ENCODE data around the gene GNAL. TPM values are rescaled to one million over a fixed set of nuclear protein-coding genes. Genes with fewer than 3 reads are reported as not detected.

Gene GNAL
- total RNA-seq, 1 experiment from 2014 or later = 4.6 TPM

GRCh38 chr18:11676867-11677266, 12.2 kb upstream of the GNAL start:
- ATAC-seq = peak; percentile 50
- Histone ChIP-seq H3K9me3 (ENCODE audit: control insufficient read depth in 1 of 2, insufficient read depth in 1 of 2, low read depth in 1 of 2, low read length in 2 of 2) (no peaks in the 10 kb centered on the region), H3K4me2 (ENCODE audit: low read length) (no peak overlapping the region; the same call in 1 of the 2 replicates), H2AFZ (ENCODE audit: low read depth, low read length, poor library complexity, severe bottlenecking) (no peak overlapping the region), H4K20me1 (ENCODE audit: insufficient read depth) (no peaks in the 10 kb centered on the region), H3K36me3 (ENCODE audit: control insufficient read depth in 1 of 2, insufficient read depth in 2 of 2, low read length in 2 of 2) (no peaks in the 10 kb centered on the region), H3K79me2 (ENCODE audit: insufficient read depth, low read length) (no peaks in the 10 kb centered on the region), H3K27ac (ENCODE audit: low read depth, low read length) (no peak overlapping the region), H3K4me3 (replicated peaks in 1 of 2; ENCODE audit: low read depth in 1 of 2, low read length in 2 of 2) (no peak overlapping the region), H3K9me2 (ENCODE audit: insufficient read depth) (no peaks in the 10 kb centered on the region), H3K4me1 (ENCODE audit: control insufficient read depth in 1 of 2, insufficient read depth in 2 of 2, low read length in 2 of 2) (peaks cover 0 to 5% of the 10 kb centered on the region in 2 experiments; a peak in 1 of 4 replicates), H3K27me3 (ENCODE audit: insufficient read depth, low read length) (no peaks in the 10 kb centered on the region; the same call in 1 of the 2 replicates), H3K9ac (ENCODE audit: low read length) (no peak overlapping the region)
- RAD21 ChIA-PET (ENCODE audit: low non-redundant PET in 1 of 2, low total read pairs in 2 of 2, uncharacterized antibody in 2 of 2, unreplicated experiment in 2 of 2) = no interaction called here
- DNase-seq (ENCODE audit: low read depth, low spot score) = no peak
- TF ChIP-seq CBX3 (IDR thresholded peaks at IDR 0.05; ENCODE audit: low read depth) (no peak), MAX (IDR thresholded peaks at IDR 0.05) (peak; percentile 48; the same call in 1 of the 2 replicates), CEBPB (IDR thresholded peaks at IDR 0.05; ENCODE audit: low read depth) (no peak), CTCF (IDR thresholded peaks at IDR 0.05 in 2 of 3, conservative IDR thresholded peaks at IDR 0.05 in 1 of 3; ENCODE audit: borderline replicate concordance in 1 of 3, insufficient read depth in 1 of 3, low read depth in 2 of 3, low read length in 2 of 3) (no peak), ATF3 (IDR thresholded peaks at IDR 0.05) (no peak), EZH2phosphoT487 (IDR thresholded peaks at IDR 0.05; ENCODE audit: borderline replicate concordance) (no peak), FOSL1 (IDR thresholded peaks at IDR 0.05; ENCODE audit: low read depth) (peak; percentile 23; the same call in 1 of the 2 replicates)
- BruUV-seq (replicated peaks) = no TSS peak
- POLR2A ChIA-PET = no interaction called here
- intact Hi-C loops (cut with micrococcal nuclease) = no loop called here
- CTCF ChIA-PET = interaction anchor here (0.7 to 1.3 kb wide), 2 partner anchors 21 to 22 kb away, joined by 3 to 5 read pairs; no protein-coding TSS in a partner anchor

- H4K20me1 ChIP-seq (ENCODE audit: insufficient read depth) = no peaks in the 10 kb centered on the region
- H3K9me3 ChIP-seq (ENCODE audit: control insufficient read depth in 1 of 2, insufficient read depth in 1 of 2, low read depth in 1 of 2, low read length in 2 of 2) = no peaks in the 10 kb centered on the region
- TF ChIP-seq EZH2 (IDR thresholded peaks at IDR 0.05) = no peak
- TF ChIP-seq EGR1 (IDR thresholded peaks at IDR 0.05; ENCODE audit: low read depth) = no peak
- no peak for TF ChIP-seq ELF1 (IDR thresholded peaks at IDR 0.05; ENCODE audit: borderline replicate concordance, low read depth)
- H3K9me2 ChIP-seq (ENCODE audit: insufficient read depth) = no peaks in the 10 kb centered on the region
- no peak for DNase-seq (ENCODE audit: low read depth, low spot score)
- H3K79me2 ChIP-seq (ENCODE audit: insufficient read depth, low read length) = no peaks in the 10 kb centered on the region
- no peak overlapping the region for H3K9ac ChIP-seq (ENCODE audit: low read length)
- no peaks in the 10 kb centered on the region for H3K36me3 ChIP-seq (ENCODE audit: control insufficient read depth in 1 of 2, insufficient read depth in 2 of 2, low read length in 2 of 2)
- no peak overlapping the region for H2AFZ ChIP-seq (ENCODE audit: low read depth, low read length, poor library complexity, severe bottlenecking)
- H3K27me3 ChIP-seq (ENCODE audit: insufficient read depth, low read length) = no peaks in the 10 kb centered on the region; the same call in 1 of the 2 replicates
- ChIA-PET RAD21 (ENCODE audit: low non-redundant PET in 1 of 2, low total read pairs in 2 of 2, uncharacterized antibody in 2 of 2, unreplicated experiment in 2 of 2) (no interaction called here), POLR2A (no interaction called here), CTCF (interaction anchor here (1.3 kb wide), 1 partner anchor 23 kb away, joined by 5 read pairs; no protein-coding TSS in a partner anchor)
- H3K4me1 ChIP-seq (ENCODE audit: control insufficient read depth in 1 of 2, insufficient read depth in 2 of 2, low read length in 2 of 2) = peaks cover 0 to 5% of the 10 kb centered on the region in 2 experiments; a peak in 1 of 4 replicates
- H3K27ac ChIP-seq (ENCODE audit: low read depth, low read length) = no peak overlapping the region
- ATAC-seq = no peak
- intact Hi-C loops (cut with micrococcal nuclease) = no loop called here
- BruUV-seq (replicated peaks) = no TSS peak
- H3K4me3 ChIP-seq (replicated peaks in 1 of 2; ENCODE audit: low read depth in 1 of 2, low read length in 2 of 2) = no peak overlapping the region
- H3K4me2 ChIP-seq (ENCODE audit: low read length) = no peak overlapping the region
Measured at GRCh38 chr18:11678211-11678610, 10.9 kb upstream of the GNAL start.

Data from HCT116 (cell line).